ENCODE measurements around the gene SMOC2. TPM values are rescaled to one million over a fixed set of nuclear protein-coding genes. Genes with fewer than 3 reads are reported as not detected.
"Not testable (repeated sequence)": the region's sequence is repeated elsewhere in the genome, so short reads cannot be mapped to it uniquely, and the experiment has no call there.

The SMOC2 gene
- total RNA-seq, 4 donors from 2014 or later: 74.7 to 139 (median 118) TPM

- Histone ChIP-seq H3K4me3 (no peak overlapping the region), H3K36me3 (no peaks in the 10 kb centered on the region), H3K9me3 (no peaks in the 10 kb centered on the region), H3K27me3 (no peaks in the 10 kb centered on the region), H3K27ac (no peak overlapping the region), H3K4me1 (no peaks in the 10 kb centered on the region)
- no peak for DNase-seq (ENCODE audit: low spot score in 2 of 2)
- TF ChIP-seq CTCF (IDR thresholded peaks at IDR 0.05): no peak
- no peak for TF ChIP-seq POLR2A (IDR thresholded peaks at IDR 0.05)
- TF ChIP-seq EP300 (IDR thresholded peaks at IDR 0.05): no peak
- 89 to 90% methylated on average over 34 of the region's 34 CpGs for WGBS, 2 donors
Observed at GRCh38 chr6:168692193-168692914, 251.4 kb downstream of the SMOC2 start.

GRCh38 chr6:168692915-168693257 is 251.9 kb downstream of the SMOC2 start:
- not testable (repeated sequence) for DNase-seq (ENCODE audit: low spot score in 2 of 2); H3K4me1 ChIP-seq; H3K27me3 ChIP-seq; H3K9me3 ChIP-seq; H3K36me3 ChIP-seq; H3K4me3 ChIP-seq; H3K27ac ChIP-seq
- WGBS, 2 donors: 73 to 84% methylated on average over 3 to 6 of the region's 12 CpGs

DNA sequence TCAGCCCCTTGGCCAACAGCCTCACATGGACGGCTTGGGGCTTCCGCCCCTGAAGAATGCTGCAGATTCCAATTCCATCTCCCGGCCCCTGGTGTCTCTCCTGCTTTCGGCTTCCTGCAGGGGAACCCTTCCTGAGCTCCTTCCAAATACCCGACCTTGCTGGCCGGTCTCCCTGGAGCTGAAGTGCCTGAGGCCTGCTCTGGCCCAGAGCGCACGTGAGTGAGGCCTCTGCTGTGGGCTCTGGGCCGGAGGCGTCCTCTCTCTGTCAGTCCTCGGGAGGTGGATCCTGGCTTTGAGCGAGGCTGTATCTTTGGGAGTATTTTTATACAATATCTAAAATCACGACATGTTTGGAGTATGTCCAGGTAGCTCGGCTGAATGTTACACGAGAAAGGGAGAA is 253.8 kb downstream of the SMOC2 start:
- H3K9me3 ChIP-seq; H3K4me1 ChIP-seq; H3K36me3 ChIP-seq; DNase-seq (ENCODE audit: low spot score in 2 of 2); H3K27ac ChIP-seq; H3K4me3 ChIP-seq; H3K27me3 ChIP-seq: not testable (repeated sequence)
- 57 to 61% methylated on average over 3 of the region's 15 CpGs for WGBS, 2 donors

DNA sequence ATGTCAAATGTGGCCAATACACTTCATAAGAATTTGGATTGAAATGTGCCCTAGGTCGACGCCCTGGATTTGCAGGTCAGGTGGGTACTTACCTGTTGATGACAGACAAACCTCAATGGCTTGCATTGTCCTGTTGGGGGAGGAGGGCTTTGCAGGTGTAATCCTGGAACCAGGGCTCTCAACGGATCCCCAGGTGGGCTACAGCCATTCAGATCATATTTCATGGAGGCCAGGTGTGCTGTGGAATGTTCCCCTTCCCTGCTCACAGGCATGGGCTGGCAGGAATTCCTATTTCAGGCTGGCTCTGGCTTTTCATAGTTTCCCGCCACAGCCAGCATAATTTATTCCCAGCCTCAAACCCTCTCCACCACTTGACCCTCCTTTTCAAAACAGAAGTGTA is 254.7 kb downstream of the SMOC2 start:
- TF ChIP-seq POLR2A (IDR thresholded peaks at IDR 0.05) (no peak), EP300 (IDR thresholded peaks at IDR 0.05) (no peak), CTCF (IDR thresholded peaks at IDR 0.05) (no peak)
- DNase-seq (ENCODE audit: low spot score in 2 of 2): no peak
- Histone ChIP-seq H3K9me3 (no peaks in the 10 kb centered on the region), H3K36me3 (no peaks in the 10 kb centered on the region), H3K4me1 (peaks cover 0 to 10% (median 0%) of the 10 kb centered on the region in 4 donors), H3K27me3 (no peaks in the 10 kb centered on the region), H3K27ac (no peak overlapping the region), H3K4me3 (no peak overlapping the region)
- WGBS, 2 donors: 84 to 85% methylated on average over 4 of the region's 4 CpGs

DNA sequence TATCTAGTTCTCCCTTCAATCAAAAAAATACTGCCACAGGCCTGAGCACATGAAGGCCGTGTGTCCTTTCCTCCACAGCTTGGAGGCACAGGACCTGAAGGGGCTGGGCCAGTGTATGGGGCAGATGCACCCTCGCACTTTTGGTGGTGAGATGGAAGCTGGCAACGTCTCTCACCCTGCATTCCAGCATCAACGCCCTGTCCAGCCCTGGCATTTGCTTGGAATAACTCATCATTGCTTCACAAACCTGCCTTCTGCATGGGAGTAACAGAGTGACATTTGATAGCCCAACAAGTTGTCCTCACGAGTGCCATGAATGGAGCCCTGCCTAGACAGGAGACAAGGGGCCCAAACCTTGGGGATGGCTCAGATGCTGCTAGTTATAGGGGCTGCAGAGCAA is 257.9 kb downstream of the SMOC2 start:
- TF ChIP-seq CTCF (IDR thresholded peaks at IDR 0.05): no peak
- no peak for TF ChIP-seq POLR2A (IDR thresholded peaks at IDR 0.05)
- TF ChIP-seq EP300 (IDR thresholded peaks at IDR 0.05): no peak
- Histone ChIP-seq H3K36me3 (no peaks in the 10 kb centered on the region), H3K27me3 (no peaks in the 10 kb centered on the region), H3K4me1 (peaks cover 0 to 10% (median 0%) of the 10 kb centered on the region in 4 donors), H3K9me3 (no peaks in the 10 kb centered on the region), H3K4me3 (no peak overlapping the region), H3K27ac (no peak overlapping the region)
- WGBS, 2 donors: 69 to 93% methylated on average over 5 of the region's 5 CpGs
- DNase-seq (ENCODE audit: low spot score in 2 of 2): no peak

DNA sequence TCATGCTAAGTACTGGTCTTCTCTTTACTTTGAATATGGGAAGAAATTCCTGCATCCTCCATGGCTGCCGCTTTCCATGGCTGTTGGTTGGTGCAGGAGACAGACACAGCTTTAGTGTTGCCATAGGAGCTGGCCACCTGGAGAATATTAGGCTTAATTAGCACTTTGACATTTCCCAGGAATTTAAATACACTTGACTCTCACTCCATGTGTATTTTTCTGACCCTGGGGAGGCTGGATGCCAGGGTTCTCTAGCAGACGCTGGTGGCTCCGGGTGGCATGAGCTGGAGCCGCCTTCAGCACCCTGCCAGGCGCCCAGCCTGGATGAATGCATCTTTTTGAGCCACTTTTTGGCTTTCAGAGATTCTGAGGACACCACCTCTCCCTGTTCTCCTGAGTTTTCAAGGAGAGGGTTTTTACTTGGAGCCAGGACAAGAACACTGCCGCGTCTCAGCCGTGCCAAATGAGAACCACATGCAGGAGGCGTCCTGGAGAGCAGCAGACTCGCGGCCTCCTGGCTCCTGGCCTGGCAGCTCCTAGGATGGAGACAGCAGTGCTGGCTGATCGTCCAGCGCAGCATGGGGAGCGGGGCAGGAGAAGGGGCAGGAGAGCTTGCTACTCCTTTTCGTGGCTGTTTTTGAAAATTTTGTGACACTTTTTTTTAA is 258.8 kb downstream of the SMOC2 start:
- H3K27me3 ChIP-seq: no peaks in the 10 kb centered on the region
- H3K36me3 ChIP-seq: no peaks in the 10 kb centered on the region
- no peak overlapping the region for H3K27ac ChIP-seq
- H3K9me3 ChIP-seq: no peaks in the 10 kb centered on the region
- peaks cover 0 to 13% (median 0%) of the 10 kb centered on the region in 4 donors for H3K4me1 ChIP-seq
- 55 to 57% methylated on average over 15 of the region's 15 CpGs for WGBS, 2 donors
- TF ChIP-seq POLR2A (IDR thresholded peaks at IDR 0.05) (no peak), EP300 (IDR thresholded peaks at IDR 0.05) (peak in 1 of 2 donors; percentile 35)
- no peak overlapping the region for H3K4me3 ChIP-seq
- peak; percentile 46 to 57 for DNase-seq (ENCODE audit: low spot score in 2 of 2)

All from tibial nerve (tissue), 4 donors.